SK-N-MC (cell line): ENCODE data around the gene SPATC1L.
"Not testable (repeated sequence)": the region's sequence is repeated elsewhere in the genome, so short reads cannot be mapped to it uniquely, and the experiment has no call there.

ENCODE experiments used
- EZH2 ChIP-seq: fragments of 200-600 bp; sonication (generic); IDR thresholded peaks from one replicate; pipeline ENCODE4 v1.6.1; 2017; ENCODE audit warnings: antibody characterized with exemption
- FOXP2 ChIP-seq: optimal IDR thresholded peaks from 2 replicates; pipeline ENCODE3; 2011; ENCODE audit warnings: mild to moderate bottlenecking, moderate library complexity; ENCODE audit not compliant: insufficient read depth; ENCODE audit errors: extremely low read length, control extremely low read depth
- POLR2AphosphoS5 ChIP-seq: IDR thresholded peaks from 2 replicates; pipeline ENCODE4 v1.6.1; 2012; ENCODE audit warnings: mild to moderate bottlenecking, low read depth, low read length, borderline replicate concordance

- not testable (repeated sequence) for TF ChIP-seq EZH2, POLR2AphosphoS5, FOXP2
These were observed 7.7 kb downstream of the SPATC1L start for GRCh38 chr21:46176443-46177129.
